Esophagus mucosa (tissue), 1 donor: Measurements from ENCODE around the gene SOX12. TPM values are rescaled to one million over a fixed set of nuclear protein-coding genes. Genes with fewer than 3 reads are reported as not detected.
"Not testable (repeated sequence)": the region's sequence is repeated elsewhere in the genome, so short reads cannot be mapped to it uniquely, and the experiment has no call there.

ENCODE experiments used
- ATAC-seq: fragments of 200-7000 bp; cut with Tn5 transposase; one replicate; pipeline ENCODE4 v1.9.1; 2020
- total RNA-seq: library from RNA; stranded (reverse); gene quantifications from one replicate; pipeline ENCODE4 v1.2.4, GENCODE V29; 2023
- donor health status: DM: yes; HTN: yes; CAD: no.

SOX12 gene
- total RNA-seq, 1 donor from 2014 or later = 4.5 TPM

- ATAC-seq = no peak
Observed at GRCh38 chr20:328975-329695, 3.8 kb downstream of the SOX12 start.

- no peak for ATAC-seq
Observed at GRCh38 chr20:329851-330232, 4.5 kb downstream of the SOX12 start.

GRCh38 chr20:330233-331149, 5.1 kb downstream of the SOX12 start:
- peak; percentile 40 for ATAC-seq

GRCh38 chr20:334578-334977, 9.2 kb downstream of the SOX12 start:
- ATAC-seq = no peak

GRCh38 chr20:336040-336439, 10.7 kb downstream of the SOX12 start:
- not testable (repeated sequence) for ATAC-seq

- peak; percentile 86 for ATAC-seq
Observed at GRCh38 chr20:341682-342081, 16.3 kb downstream of the SOX12 start.

- ATAC-seq = no peak
Observed at GRCh38 chr20:343107-343506, 17.8 kb downstream of the SOX12 start.

- ATAC-seq = no peak
Observed at GRCh38 chr20:346033-346639, 20.8 kb downstream of the SOX12 start.

- peak; percentile 51 for ATAC-seq
Observed at GRCh38 chr20:346640-347316, 21.4 kb downstream of the SOX12 start, which contains the start of gene NRSN2. TSS of gene NRSN2 (plus strand) at chr20:347111. CDS start at chr20:349644, 2,533 bp downstream.

GRCh38 chr20:347317-347639, 21.9 kb downstream of the SOX12 start:
- ATAC-seq = no peak

GRCh38 chr20:347640-348484, 22.5 kb downstream of the SOX12 start:
- peak; percentile 73 for ATAC-seq

- ATAC-seq = no peak
Observed at GRCh38 chr20:348972-349841, 23.9 kb downstream of the SOX12 start.

- ATAC-seq = no peak
Observed at GRCh38 chr20:353166-353565, 27.8 kb downstream of the SOX12 start.

- peak; percentile 94 for ATAC-seq
Observed at GRCh38 chr20:354298-354977, 29.1 kb downstream of the SOX12 start.

- ATAC-seq = not testable (repeated sequence)
Observed at GRCh38 chr20:356154-356553, 30.8 kb downstream of the SOX12 start.

- ATAC-seq = no peak
Observed at GRCh38 chr20:356745-357144, 31.4 kb downstream of the SOX12 start.

- ATAC-seq = no peak
Observed at GRCh38 chr20:358891-359555, 33.7 kb downstream of the SOX12 start.

- no peak for ATAC-seq
Observed at GRCh38 chr20:361561-361960, 36.2 kb downstream of the SOX12 start.
